NCI-H1436 treated with DMSO at 0.1 percent for 48 hours (cell line): ENCODE results near the gene SH3BGR.

Experiments used
- DNase-seq: peaks from one replicate; lab custom pipeline; 2025; lab: John Stamatoyannopoulos, UW

SH3BGR gene

GRCh38 chr21:39456665-39457064 is 4.9 kb downstream of the SH3BGR start:
- no peak for DNase-seq

GRCh38 chr21:39461419-39461818 is 9.6 kb downstream of the SH3BGR start:
- no peak for DNase-seq

GRCh38 chr21:39463308-39463707 is 11.5 kb downstream of the SH3BGR start:
- no peak for DNase-seq

GRCh38 chr21:39466584-39466983 is 14.8 kb downstream of the SH3BGR start:
- DNase-seq: no peak

DNA sequence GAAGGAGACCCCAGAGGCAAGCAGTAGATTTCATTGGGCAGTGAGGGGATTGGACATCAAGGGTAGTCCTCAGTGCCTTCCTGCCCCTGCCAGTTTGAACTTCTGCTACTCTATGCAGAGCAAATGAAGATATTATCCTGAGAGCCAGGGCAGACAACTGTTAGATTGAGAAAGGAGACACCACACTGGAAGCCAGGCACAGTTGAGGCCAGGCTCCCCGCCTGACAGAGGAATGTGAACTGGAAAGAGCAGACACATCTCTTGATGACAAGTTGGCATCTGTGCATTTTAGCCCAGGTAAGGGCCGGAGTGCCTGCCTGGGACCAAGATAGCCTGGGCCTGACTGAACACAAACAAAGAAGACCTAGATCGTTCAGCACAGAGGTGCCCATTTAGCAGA is 16.0 kb downstream of the SH3BGR start:
- DNase-seq: no peak

GRCh38 chr21:39468559-39468958 is 16.8 kb downstream of the SH3BGR start:
- DNase-seq: no peak

- no peak for DNase-seq
Measured at GRCh38 chr21:39471598-39471997, 19.8 kb downstream of the SH3BGR start.

GRCh38 chr21:39472786-39473185 is 21.0 kb downstream of the SH3BGR start:
- DNase-seq: no peak

DNA sequence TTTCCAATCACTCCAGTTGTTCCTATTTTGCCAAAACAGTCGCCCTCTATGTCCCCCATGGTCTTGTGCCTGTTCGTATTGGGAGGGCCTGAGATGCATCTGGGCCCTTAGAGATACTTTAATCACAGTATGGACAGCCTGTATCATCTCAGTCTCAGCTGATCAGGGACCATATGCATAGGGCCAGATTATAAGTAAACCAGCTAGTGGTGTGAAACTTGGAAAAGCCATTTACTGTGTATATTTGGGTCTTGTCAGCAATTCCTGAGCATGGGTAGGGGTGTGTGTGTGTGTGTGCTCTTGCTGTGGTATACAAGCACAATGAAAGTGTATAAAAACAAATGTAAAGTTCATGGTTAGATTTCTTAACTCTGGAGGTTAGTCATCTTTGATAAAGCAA is 22.8 kb downstream of the SH3BGR start:
- no peak for DNase-seq

GRCh38 chr21:39479164-39479813 is 27.5 kb downstream of the SH3BGR start:
- DNase-seq: no peak

- no peak for DNase-seq
Measured at GRCh38 chr21:39479814-39480182, 28.0 kb downstream of the SH3BGR start.

- no peak for DNase-seq
Measured at GRCh38 chr21:39480271-39480670, 28.5 kb downstream of the SH3BGR start.

- DNase-seq: no peak
Measured at GRCh38 chr21:39481886-39482285, 30.1 kb downstream of the SH3BGR start.

DNA sequence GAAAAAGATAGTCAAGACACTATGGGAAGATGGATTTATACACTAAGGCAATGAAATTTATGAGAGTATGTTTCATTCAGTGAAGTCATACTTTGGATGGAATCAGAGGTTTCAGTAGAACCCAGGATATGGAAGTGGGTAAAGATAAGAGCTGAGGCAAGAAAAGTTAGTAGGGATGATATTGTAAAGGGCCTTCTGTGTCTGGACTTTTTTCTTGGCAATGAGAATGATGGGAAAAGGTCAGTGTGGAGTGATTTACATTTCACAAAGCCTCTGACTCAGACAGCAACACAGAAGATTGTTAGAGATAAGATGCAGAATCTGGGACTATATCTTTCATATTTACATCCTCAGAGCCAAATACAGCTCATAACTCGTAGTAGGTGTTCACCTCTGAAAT is 32.1 kb downstream of the SH3BGR start:
- DNase-seq: no peak

- no peak for DNase-seq
Measured at GRCh38 chr21:39484711-39485276, 33.0 kb downstream of the SH3BGR start.

GRCh38 chr21:39489380-39489924 is 37.7 kb downstream of the SH3BGR start:
- DNase-seq: peak; percentile 10

GRCh38 chr21:39499156-39499555 is 47.4 kb downstream of the SH3BGR start:
- DNase-seq: no peak

DNA sequence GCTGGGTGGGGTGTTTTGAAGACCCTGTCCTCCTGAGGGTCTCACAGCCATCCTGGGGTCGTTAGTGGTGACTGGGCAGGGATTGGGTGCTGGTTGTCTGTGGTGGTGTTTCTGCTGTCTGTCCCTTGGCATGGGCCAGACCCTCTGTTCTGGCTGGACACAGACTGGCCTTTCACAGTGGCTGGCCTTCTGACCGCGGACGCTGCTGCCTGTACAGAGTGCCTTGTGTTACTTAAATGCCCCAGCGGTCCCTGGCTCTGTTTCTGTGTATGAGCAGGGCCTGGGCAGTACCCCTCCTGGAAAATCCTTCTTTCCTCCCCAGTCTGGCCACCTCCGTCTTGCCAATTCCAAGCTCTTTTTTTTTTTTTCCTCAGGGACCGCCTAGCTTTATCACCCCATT is 50.9 kb downstream of the SH3BGR start:
- no peak for DNase-seq

DNA sequence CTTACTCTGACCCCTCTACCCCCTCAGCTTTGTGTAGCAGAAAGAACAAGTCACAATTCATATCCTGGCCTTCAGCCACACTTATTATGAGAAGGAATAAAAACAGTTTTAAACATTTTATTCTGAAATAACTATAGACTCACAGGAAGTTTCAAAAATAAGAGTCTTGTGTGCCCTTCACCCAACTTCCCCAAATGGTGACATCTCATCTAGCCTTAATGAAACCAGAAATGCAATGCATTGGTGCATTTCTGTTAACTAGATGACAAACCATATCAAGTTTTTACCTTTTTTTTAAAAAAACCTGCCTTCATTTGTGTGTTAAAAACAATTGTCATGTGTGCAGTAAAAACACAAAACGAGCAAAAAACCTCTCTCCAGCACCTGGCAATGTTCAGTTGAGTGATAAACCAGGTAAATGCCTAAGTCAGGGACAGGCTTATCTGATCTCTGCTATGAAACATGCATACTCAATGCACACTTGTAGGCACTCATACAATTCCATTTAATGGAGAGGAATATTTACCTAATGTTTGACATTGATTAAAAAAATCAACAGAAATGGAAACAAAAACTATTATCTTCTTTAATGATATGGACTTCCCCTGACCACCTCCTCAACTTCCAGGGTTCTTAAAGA is 51.5 kb downstream of the SH3BGR start:
- DNase-seq: no peak

- DNase-seq: no peak
Measured at GRCh38 chr21:39504230-39504629, 52.5 kb downstream of the SH3BGR start.

- DNase-seq: no peak
Measured at GRCh38 chr21:39510240-39510639, 58.5 kb downstream of the SH3BGR start.

DNA sequence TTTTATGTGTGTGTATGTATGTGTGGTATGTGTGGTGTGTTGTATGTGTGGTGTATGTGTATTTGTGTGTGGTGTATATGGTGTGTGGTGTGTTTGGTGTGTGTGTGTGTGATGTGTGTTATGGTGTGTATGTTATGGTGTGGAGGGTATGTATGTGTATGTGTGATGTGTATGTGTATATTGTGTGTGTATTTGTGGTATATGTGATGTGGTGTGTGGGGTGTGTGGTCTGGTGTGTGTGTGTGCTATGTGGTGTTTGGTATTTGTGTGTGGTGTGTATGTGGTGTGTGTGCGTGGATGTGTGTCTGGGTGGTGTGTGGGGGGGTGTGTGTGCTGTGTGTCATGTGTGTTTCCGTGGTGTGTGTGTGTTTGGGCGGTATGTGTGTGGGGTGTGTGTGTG is 59.3 kb downstream of the SH3BGR start:
- DNase-seq: no peak

DNA sequence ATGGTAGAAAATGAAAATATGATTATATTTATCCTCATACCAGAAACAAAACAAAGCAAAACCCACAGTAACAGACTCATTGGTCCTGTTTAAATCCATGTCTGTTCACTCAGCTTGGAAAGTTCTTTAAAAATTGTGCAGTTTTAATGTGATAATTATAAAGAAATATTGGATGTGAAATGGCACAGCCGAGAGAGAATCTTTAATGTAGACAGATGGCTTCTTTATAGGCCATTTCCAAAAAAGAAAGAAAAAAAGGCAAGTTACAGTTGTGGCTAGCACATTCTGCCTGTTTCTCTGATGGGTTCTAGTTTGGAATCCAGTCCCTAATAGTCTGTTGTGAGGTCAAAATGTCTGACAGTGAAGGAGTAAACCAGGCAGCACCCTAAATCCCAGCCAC is 62.0 kb downstream of the SH3BGR start:
- DNase-seq: no peak
